Measurements from ENCODE around the gene CLTRN. TPM values are rescaled to one million over a fixed set of nuclear protein-coding genes. Genes with fewer than 3 reads are reported as not detected.
A peak's percentile ranks its signal among the peaks of the same experiment; 100 is the strongest.

CLTRN gene
- total RNA-seq, 6 experiments from 2014 or later, result 8.8 to 14.0 (median 10.2) TPM

GRCh38 chrX:15606136-15606535 is 58.5 kb downstream of the CLTRN start:
- Histone ChIP-seq H3K36me3 (no peaks in the 10 kb centered on the region), H3K9me3 (no peaks in the 10 kb centered on the region), H3K27me3 (no peaks in the 10 kb centered on the region), H3K27ac (no peak overlapping the region), H3K4me3 (no peak overlapping the region), H3K4me1 (peaks cover 0 to 13% (median 0%) of the 10 kb centered on the region in 4 donors)
- DNase-seq (no peak), ATAC-seq (no peak)
- intact Hi-C loops (cut with DNase I), result no loop called here
- WGBS (ENCODE audit: insufficient coverage, low coverage, low lambda C conversion rate, missing lambda C conversion rate), result 7% methylated on average over 1 of the region's 1 CpG
- TF ChIP-seq CTCF (IDR thresholded peaks at IDR 0.05) (no peak), POLR2A (IDR thresholded peaks at IDR 0.05) (no peak)

- Histone ChIP-seq H3K4me1 (peaks cover 0 to 14% (median 0%) of the 10 kb centered on the region in 4 donors), H3K4me3 (no peak overlapping the region), H3K9me3 (no peaks in the 10 kb centered on the region), H3K27ac (no peak overlapping the region), H3K27me3 (no peaks in the 10 kb centered on the region), H3K36me3 (no peaks in the 10 kb centered on the region)
- intact Hi-C loops (cut with DNase I), result no loop called here
- ATAC-seq (no peak), DNase-seq (no peak)
- no peak for TF ChIP-seq POLR2A (IDR thresholded peaks at IDR 0.05)
- no peak for TF ChIP-seq CTCF (IDR thresholded peaks at IDR 0.05)
- 56% methylated on average over 1 of the region's 1 CpG for WGBS (ENCODE audit: insufficient coverage, low coverage, low lambda C conversion rate, missing lambda C conversion rate)
Measured at GRCh38 chrX:15605226-15605625, 59.4 kb downstream of the CLTRN start.

- no peaks in the 10 kb centered on the region for H3K36me3 ChIP-seq
- H3K9me3 ChIP-seq, result no peaks in the 10 kb centered on the region
- WGBS (ENCODE audit: insufficient coverage, low coverage, low lambda C conversion rate, missing lambda C conversion rate), result 57% methylated on average over 5 of the region's 5 CpGs
- TF ChIP-seq CTCF (IDR thresholded peaks at IDR 0.05) (no peak), POLR2A (IDR thresholded peaks at IDR 0.05) (no peak)
- no peak for DNase-seq
- no peak overlapping the region for H3K4me3 ChIP-seq
- no peak overlapping the region for H3K27ac ChIP-seq
- peaks cover 0 to 14% (median 0%) of the 10 kb centered on the region in 4 donors for H3K4me1 ChIP-seq
- H3K27me3 ChIP-seq, result no peaks in the 10 kb centered on the region
- ATAC-seq, result no peak
- intact Hi-C loops (cut with DNase I), result no loop called here
Measured at GRCh38 chrX:15602761-15603160, 61.8 kb downstream of the CLTRN start.

GRCh38 chrX:15601932-15602331 is 62.7 kb downstream of the CLTRN start:
- TF ChIP-seq POLR2A (IDR thresholded peaks at IDR 0.05) (no peak), CTCF (IDR thresholded peaks at IDR 0.05) (no peak)
- no peak overlapping the region for H3K27ac ChIP-seq
- no peak overlapping the region for H3K4me3 ChIP-seq
- DNase-seq (no peak), ATAC-seq (peak; percentile 26 to 82 (median 50))
- WGBS (ENCODE audit: insufficient coverage, low coverage, low lambda C conversion rate, missing lambda C conversion rate), result 39% methylated on average over 3 of the region's 3 CpGs
- H3K4me1 ChIP-seq, result peaks cover 0 to 14% (median 0%) of the 10 kb centered on the region in 4 donors
- H3K27me3 ChIP-seq, result no peaks in the 10 kb centered on the region
- no peaks in the 10 kb centered on the region for H3K9me3 ChIP-seq
- H3K36me3 ChIP-seq, result no peaks in the 10 kb centered on the region
- intact Hi-C loops (cut with DNase I), result no loop called here

- Histone ChIP-seq H3K27me3 (no peaks in the 10 kb centered on the region), H3K4me3 (peak within 1 kb of the TSS in 1 of 3 donors; percentile 2), H3K36me3 (no peaks in the 10 kb centered on the region), H3K4me1 (peaks cover 0 to 14% (median 0%) of the 10 kb centered on the region in 4 donors), H3K9me3 (no peaks in the 10 kb centered on the region), H3K27ac (peak within 1 kb of the TSS in 1 of 3 donors; percentile 11)
- TF ChIP-seq CTCF (IDR thresholded peaks at IDR 0.05) (no peak), POLR2A (IDR thresholded peaks at IDR 0.05) (no peak)
- 40% methylated on average over 4 of the region's 4 CpGs for WGBS (ENCODE audit: insufficient coverage, low coverage, low lambda C conversion rate, missing lambda C conversion rate)
- ATAC-seq (peak in 2 of 4 donors; percentile 12 to 66), DNase-seq (no peak)
- intact Hi-C loops (cut with DNase I), result no loop called here
Measured at GRCh38 chrX:15600745-15601144, 63.9 kb downstream of the CLTRN start, which contains the start of gene ACE2. ACE2 (minus strand) TSS chrX:15600960; CDS start chrX:15600911, 49 bp downstream.
